HAP-1 (cell line): ENCODE measurements around the gene MAP2K6.

ENCODE experiments used
- DNase-seq, 2 experiments: peaks; one replicate each; pipeline ENCODE4 v3.0.0-alpha.2; 2016 to 2020; ENCODE audit warnings: low spot score in 2 of 2
- H3K27me3 ChIP-seq: fragments of 250-450 bp; sonication (Bioruptor Pico); 2 replicates; pipeline ENCODE4 v1.5.1; 2020; ENCODE audit warnings: low read depth, mild to moderate bottlenecking, moderate library complexity
- H3K36me3 ChIP-seq: fragments of 250-450 bp; sonication (Bioruptor Pico); replicated peaks from 2 replicates; pipeline ENCODE4 v1.5.1; 2020; ENCODE audit warnings: mild to moderate bottlenecking
- H3K4me1 ChIP-seq: fragments of 250-450 bp; sonication (Bioruptor Pico); 2 replicates; pipeline ENCODE4 v1.5.1; 2020; ENCODE audit warnings: mild to moderate bottlenecking
- H3K4me3 ChIP-seq: fragments of 250-450 bp; sonication (Bioruptor Pico); 2 replicates; pipeline ENCODE4 v1.5.1; 2020; ENCODE audit warnings: mild to moderate bottlenecking, moderate library complexity
- H3K9me3 ChIP-seq: fragments of 250-450 bp; sonication (Bioruptor Pico); 2 replicates; pipeline ENCODE4 v1.5.1; 2020; ENCODE audit warnings: mild to moderate bottlenecking, moderate library complexity
- in situ Hi-C: fragments of 300-500 bp; cut with MboI; formaldehyde crosslinking; loops from 3 replicates; pipeline ENCODE4 v1.14.3; 2020; ENCODE audit warnings: low sequenced_read_pairs, inconsistent platforms, mixed read lengths

The MAP2K6 gene

GRCh38 chr17:69412251-69412671, 2.2 kb upstream of the MAP2K6 start:
- in situ Hi-C loops = no loop called here
- Histone ChIP-seq H3K4me1 (peaks cover 10% of the 10 kb centered on the region), H3K27me3 (no peaks in the 10 kb centered on the region), H3K36me3 (no peaks in the 10 kb centered on the region), H3K9me3 (no peaks in the 10 kb centered on the region), H3K4me3 (no peak overlapping the region)
- no peak for DNase-seq

- no peaks in the 10 kb centered on the region for H3K9me3 ChIP-seq
- peaks cover 19% of the 10 kb centered on the region for H3K4me1 ChIP-seq
- H3K36me3 ChIP-seq = no peaks in the 10 kb centered on the region
- in situ Hi-C loops = no loop called here
- no peak for DNase-seq
- H3K4me3 ChIP-seq = peak overlapping the region; percentile 43
- H3K27me3 ChIP-seq = no peaks in the 10 kb centered on the region
These were observed 934 bp downstream of the MAP2K6 start for GRCh38 chr17:69415431-69415830.

- H3K9me3 ChIP-seq = no peaks in the 10 kb centered on the region
- peak in 1 of 2 experiments; percentile 87 for DNase-seq
- in situ Hi-C loops = no loop called here
- H3K27me3 ChIP-seq = no peaks in the 10 kb centered on the region
- H3K4me1 ChIP-seq = peaks cover 25% of the 10 kb centered on the region
- no peak overlapping the region for H3K4me3 ChIP-seq
- no peaks in the 10 kb centered on the region for H3K36me3 ChIP-seq
These were observed 3.3 kb downstream of the MAP2K6 start for GRCh38 chr17:69417545-69418483.

- Histone ChIP-seq H3K4me1 (peaks cover 25% of the 10 kb centered on the region), H3K36me3 (no peaks in the 10 kb centered on the region), H3K4me3 (no peak overlapping the region), H3K9me3 (no peaks in the 10 kb centered on the region), H3K27me3 (no peaks in the 10 kb centered on the region)
- no peak for DNase-seq
- in situ Hi-C loops = no loop called here
These were observed 4.0 kb downstream of the MAP2K6 start for GRCh38 chr17:69418535-69418934.

GRCh38 chr17:69423450-69423849, 9.0 kb downstream of the MAP2K6 start:
- H3K4me3 ChIP-seq = no peak overlapping the region
- H3K9me3 ChIP-seq = no peaks in the 10 kb centered on the region
- no peaks in the 10 kb centered on the region for H3K27me3 ChIP-seq
- DNase-seq = no peak
- in situ Hi-C loops = no loop called here
- peaks cover 16% of the 10 kb centered on the region for H3K4me1 ChIP-seq
- no peaks in the 10 kb centered on the region for H3K36me3 ChIP-seq

GRCh38 chr17:69424287-69425041, 10.0 kb downstream of the MAP2K6 start:
- peaks cover 15% of the 10 kb centered on the region for H3K4me1 ChIP-seq
- H3K36me3 ChIP-seq = no peaks in the 10 kb centered on the region
- in situ Hi-C loops = no loop called here
- H3K27me3 ChIP-seq = no peaks in the 10 kb centered on the region
- H3K4me3 ChIP-seq = no peak overlapping the region
- H3K9me3 ChIP-seq = no peaks in the 10 kb centered on the region
- DNase-seq = no peak

- Histone ChIP-seq H3K9me3 (no peaks in the 10 kb centered on the region), H3K4me3 (no peak overlapping the region), H3K27me3 (no peaks in the 10 kb centered on the region), H3K4me1 (peaks cover 11% of the 10 kb centered on the region), H3K36me3 (no peaks in the 10 kb centered on the region)
- peak; percentile 16 to 67 for DNase-seq
- in situ Hi-C loops = no loop called here
These were observed 11.5 kb downstream of the MAP2K6 start for GRCh38 chr17:69425978-69426377.

GRCh38 chr17:69427486-69428197, 13.1 kb downstream of the MAP2K6 start:
- Histone ChIP-seq H3K36me3 (no peaks in the 10 kb centered on the region), H3K9me3 (no peaks in the 10 kb centered on the region), H3K27me3 (no peaks in the 10 kb centered on the region), H3K4me3 (no peak overlapping the region), H3K4me1 (peaks cover 9% of the 10 kb centered on the region)
- DNase-seq = no peak
- in situ Hi-C loops = no loop called here

- Histone ChIP-seq H3K4me1 (peaks cover 9% of the 10 kb centered on the region), H3K27me3 (no peaks in the 10 kb centered on the region), H3K4me3 (no peak overlapping the region), H3K9me3 (no peaks in the 10 kb centered on the region), H3K36me3 (no peaks in the 10 kb centered on the region)
- in situ Hi-C loops = no loop called here
- DNase-seq = no peak
These were observed 13.9 kb downstream of the MAP2K6 start for GRCh38 chr17:69428252-69428980.

GRCh38 chr17:69430488-69430887, 16.0 kb downstream of the MAP2K6 start:
- in situ Hi-C loops = no loop called here

GRCh38 chr17:69431835-69432234, 17.3 kb downstream of the MAP2K6 start:
- in situ Hi-C loops = no loop called here
- Histone ChIP-seq H3K27me3 (no peaks in the 10 kb centered on the region), H3K36me3 (no peaks in the 10 kb centered on the region), H3K4me3 (no peak overlapping the region), H3K4me1 (peaks cover 8% of the 10 kb centered on the region; the same call in 1 of the 2 replicates), H3K9me3 (no peaks in the 10 kb centered on the region)
- no peak for DNase-seq

More at GRCh38 chr17:69430488-69430887, 16.0 kb downstream of the MAP2K6 start:
- Histone ChIP-seq H3K4me3 (no peak overlapping the region), H3K27me3 (no peaks in the 10 kb centered on the region), H3K36me3 (no peaks in the 10 kb centered on the region), H3K4me1 (peaks cover 17% of the 10 kb centered on the region), H3K9me3 (no peaks in the 10 kb centered on the region)
- no peak for DNase-seq

- Histone ChIP-seq H3K36me3 (no peaks in the 10 kb centered on the region), H3K4me1 (peaks cover 8% of the 10 kb centered on the region; the same call in 1 of the 2 replicates), H3K27me3 (no peaks in the 10 kb centered on the region), H3K4me3 (no peak overlapping the region), H3K9me3 (no peaks in the 10 kb centered on the region)
- no peak for DNase-seq
- in situ Hi-C loops = no loop called here
These were observed 18.6 kb downstream of the MAP2K6 start for GRCh38 chr17:69433093-69433492.

GRCh38 chr17:69434164-69434579, 19.7 kb downstream of the MAP2K6 start:
- no peak overlapping the region for H3K4me3 ChIP-seq
- in situ Hi-C loops = no loop called here
- peak in 1 of 2 experiments; percentile 16 for DNase-seq

More at GRCh38 chr17:69434164-69434579, 19.7 kb downstream of the MAP2K6 start:
- H3K9me3 ChIP-seq = no peaks in the 10 kb centered on the region
- H3K36me3 ChIP-seq = no peaks in the 10 kb centered on the region
- H3K27me3 ChIP-seq = no peaks in the 10 kb centered on the region
- H3K4me1 ChIP-seq = peaks cover 8% of the 10 kb centered on the region; the same call in 1 of the 2 replicates
